Activated naive CD8-positive, alpha-beta T cell treated with anti-CD3 and anti-CD28 coated beads, Interleukin-2, amount 50 U/mL, for 16 hours (primary cell): Measurements from ENCODE around the gene PADI4.

Source experiments
- DNase-seq: peaks from one replicate; pipeline ENCODE4 v3.0.0-alpha.2; 2020; ENCODE audit warnings: low read depth, low spot score

Gene PADI4

GRCh38 chr1:17348593-17349234, 40.7 kb downstream of the PADI4 start:
- no peak for DNase-seq

GRCh38 chr1:17350083-17350482, 42.1 kb downstream of the PADI4 start:
- no peak for DNase-seq

GRCh38 chr1:17350928-17351446, 43.0 kb downstream of the PADI4 start:
- DNase-seq: no peak

GRCh38 chr1:17351598-17352324, 43.8 kb downstream of the PADI4 start:
- DNase-seq: no peak

- DNase-seq: no peak
Measured at GRCh38 chr1:17352419-17352909, 44.5 kb downstream of the PADI4 start.

- DNase-seq: peak; percentile 14
Measured at GRCh38 chr1:17355898-17356297, 47.9 kb downstream of the PADI4 start.

GRCh38 chr1:17356387-17357026, 48.5 kb downstream of the PADI4 start:
- peak; percentile 4 for DNase-seq

- DNase-seq: no peak
Measured at GRCh38 chr1:17358557-17358956, 50.6 kb downstream of the PADI4 start.

GRCh38 chr1:17359031-17359430, 51.0 kb downstream of the PADI4 start:
- DNase-seq: no peak

- no peak for DNase-seq
Measured at GRCh38 chr1:17359808-17360207, 51.8 kb downstream of the PADI4 start.

- no peak for DNase-seq
Measured at GRCh38 chr1:17360272-17360956, 52.4 kb downstream of the PADI4 start.

- no peak for DNase-seq
Measured at GRCh38 chr1:17361687-17362086, 53.7 kb downstream of the PADI4 start.

GRCh38 chr1:17363351-17363750, 55.4 kb downstream of the PADI4 start:
- no peak for DNase-seq

- no peak for DNase-seq
Measured at GRCh38 chr1:17363771-17364170, 55.8 kb downstream of the PADI4 start.

- DNase-seq: no peak
Measured at GRCh38 chr1:17365293-17365692, 57.3 kb downstream of the PADI4 start.

GRCh38 chr1:17369466-17369865, 61.5 kb downstream of the PADI4 start:
- DNase-seq: no peak

- DNase-seq: no peak
Measured at GRCh38 chr1:17370618-17371017, 62.6 kb downstream of the PADI4 start.

- DNase-seq: no peak
Measured at GRCh38 chr1:17371896-17372295, 63.9 kb downstream of the PADI4 start, which contains the start of gene PADI6. Gene PADI6 (plus strand): TSS chr1:17372196. CDS start chr1:17372246, 50 bp downstream.

- no peak for DNase-seq
Measured at GRCh38 chr1:17372955-17373354, 65.0 kb downstream of the PADI4 start.

GRCh38 chr1:17375651-17376050, 67.7 kb downstream of the PADI4 start:
- DNase-seq: no peak

GRCh38 chr1:17377325-17377953, 69.4 kb downstream of the PADI4 start:
- DNase-seq: no peak
